Kidney (tissue), 14 donors: ENCODE results near the gene SS18L1. TPM values are rescaled to one million over a fixed set of nuclear protein-coding genes. Genes with fewer than 3 reads are reported as not detected.

Source experiments
- DNase-seq, 5 donors: peaks; one replicate each; pipeline ENCODE4 v3.0.0-alpha.2; 2013 to 2020
- FAIRE-seq: peaks from 2 replicates; lab custom pipeline; 2012; peaks lifted over from hg19 to GRCh38; lab: Jason Lieb, UNC
- H3K27ac ChIP-seq, 2 donors: one replicate each; pipeline ENCODE4 v1.7.0; 2013; ENCODE audit warnings: low read depth in 2 of 2, low read length in 2 of 2, inconsistent platforms in 1 of 2
- H3K27me3 ChIP-seq: one replicate; pipeline ENCODE4 v1.7.1; 2013; ENCODE audit warnings: low read length, inconsistent platforms; ENCODE audit not compliant: control insufficient read depth, insufficient read depth
- H3K36me3 ChIP-seq, 3 donors: one replicate each; pipeline versions ENCODE4 v1.7.0 to v1.7.1; 2013; ENCODE audit warnings: low read length in 3 of 3, control low read depth in 1 of 3, inconsistent platforms in 1 of 3; ENCODE audit not compliant: insufficient read depth in 3 of 3, control insufficient read depth in 2 of 3
- H3K4me1 ChIP-seq, 3 donors: one replicate each; pipeline versions ENCODE4 v1.7.0 to v1.7.1; 2013; ENCODE audit warnings: low read length in 3 of 3, inconsistent platforms in 1 of 3, low read depth in 1 of 3; ENCODE audit not compliant: control insufficient read depth in 2 of 3, insufficient read depth in 2 of 3
- H3K4me3 ChIP-seq, 3 donors: one replicate each; pipeline versions ENCODE4 v1.7.0 to v1.8.1; 2013; ENCODE audit warnings: low read length in 3 of 3, control low read depth in 1 of 3, inconsistent platforms in 1 of 3
- H3K9ac ChIP-seq, 3 donors: one replicate each; pipeline versions ENCODE4 v1.7.0 to v1.7.1; 2013; ENCODE audit warnings: low read length in 3 of 3, control low read depth in 1 of 3, inconsistent platforms in 1 of 3
- H3K9me3 ChIP-seq, 3 donors: one replicate each; pipeline versions ENCODE4 v1.7.0 to v1.7.1; 2013; ENCODE audit warnings: low read length in 3 of 3, control low read depth in 1 of 3, inconsistent platforms in 1 of 3; ENCODE audit not compliant: control insufficient read depth in 2 of 3, insufficient read depth in 1 of 3
- CTCF ChIP-seq: IDR thresholded peaks from 3 replicates; pipeline ENCODE4 v1.5.1; 2012; ENCODE audit warnings: mild to moderate bottlenecking, moderate library complexity, borderline replicate concordance; ENCODE audit not compliant: insufficient read depth; ENCODE audit errors: extremely low read depth
- intact Hi-C: fragments of 100-400 bp; cut with DNase I; formaldehyde crosslinking; loops from one replicate; pipeline ENCODE4 v1.11.1; 2022
- polyA plus RNA-seq: library from polyadenylated mRNA; stranded (reverse); fragments of 350-450 nt; fragmentation: Illumina TruSeq; extraction: RNeasy Lipid Tissue Mini Kit (QIAGEN cat#74804); gene quantifications from one replicate; pipeline ENCODE4 v1.2.3, GENCODE V29; 2014; ENCODE audit warnings: low read depth, low replicate concordance; ENCODE audit not compliant: insufficient read depth
- total RNA-seq: library from RNA; stranded (reverse); fragmentation: NEBNext Ultra II Directional; extraction: Animal tissue kit (Norgen Biotek cat#: 25700); gene quantifications from one replicate; pipeline ENCODE4 v1.2.1, GENCODE V29; 2021
- donor health status: control.
- donor health status: control.
- donor health status: control.
- donor health status: control.
- donor health status: control.
- donor health status: DM: yes; HTN: yes; CAD: no.
- donor health status: Normal renal cell carcinoma (clear cell type).

SS18L1 gene
- total and polyA plus RNA-seq, 2 donors from 2014 or later: 6.5 to 12.0 TPM

GRCh38 chr20:62160876-62161275 is 17.3 kb downstream of the SS18L1 start:
- no peak for DNase-seq
- H3K27ac ChIP-seq: no peak overlapping the region
- H3K9me3 ChIP-seq: no peaks in the 10 kb centered on the region
- no peaks in the 10 kb centered on the region for H3K27me3 ChIP-seq
- intact Hi-C loops: no loop called here
- no peak for FAIRE-seq
- H3K4me3 ChIP-seq: no peak overlapping the region
- no peak for TF ChIP-seq CTCF
- H3K4me1 ChIP-seq: peaks cover 0 to 12% (median 3%) of the 10 kb centered on the region in 3 donors
- no peak overlapping the region for H3K9ac ChIP-seq
- peaks cover 0 to 35% (median 17%) of the 10 kb centered on the region in 3 donors for H3K36me3 ChIP-seq

- no peak overlapping the region for H3K27ac ChIP-seq
- peaks cover 0 to 35% (median 20%) of the 10 kb centered on the region in 3 donors for H3K36me3 ChIP-seq
- intact Hi-C loops: no loop called here
These were observed 17.8 kb downstream of the SS18L1 start for GRCh38 chr20:62161347-62161746.

GRCh38 chr20:62162765-62163484 is 19.4 kb downstream of the SS18L1 start:
- Histone ChIP-seq H3K4me1 (no peaks in the 10 kb centered on the region), H3K27ac (no peak overlapping the region), H3K9me3 (no peaks in the 10 kb centered on the region), H3K9ac (no peak overlapping the region), H3K4me3 (no peak overlapping the region), H3K27me3 (no peaks in the 10 kb centered on the region), H3K36me3 (peaks cover 0 to 35% (median 21%) of the 10 kb centered on the region in 3 donors)
- intact Hi-C loops: no loop called here
- FAIRE-seq (no peak), DNase-seq (no peak)
- TF ChIP-seq CTCF: no peak

More at GRCh38 chr20:62161347-62161746, 17.8 kb downstream of the SS18L1 start:
- no peak overlapping the region for H3K9ac ChIP-seq
- no peak for DNase-seq
- no peak overlapping the region for H3K4me3 ChIP-seq
- no peaks in the 10 kb centered on the region for H3K9me3 ChIP-seq
- TF ChIP-seq CTCF: no peak
- H3K4me1 ChIP-seq: peaks cover 0 to 12% (median 3%) of the 10 kb centered on the region in 3 donors
- H3K27me3 ChIP-seq: no peaks in the 10 kb centered on the region
- no peak for FAIRE-seq
